DND-41 (cell line): Measurements from ENCODE around the gene TBC1D5.

Experiments
- ATAC-seq: fragments of 200-7000 bp; cut with Tn5 transposase; 3 replicates; pipeline ENCODE4 v1.9.1; 2021; ENCODE audit warnings: low read depth; ENCODE audit not compliant: insufficient read depth
- DNase-seq: peaks from one replicate; pipeline ENCODE4 v3.0.0-alpha.2; 2020
- H2AFZ ChIP-seq: 2 replicates; pipeline ENCODE4 v1.6.0; 2012; ENCODE audit warnings: low read depth, low read length
- H3K27ac ChIP-seq: 2 replicates; pipeline ENCODE4 v1.5.1; 2012; ENCODE audit warnings: low read length, inconsistent platforms
- H3K27me3 ChIP-seq: fragments of 200-600 bp; sonication (generic); 2 replicates; pipeline ENCODE4 v1.6.0; 2012; ENCODE audit warnings: low read length, mild to moderate bottlenecking, inconsistent platforms; ENCODE audit not compliant: insufficient read depth, poor library complexity
- H3K36me3 ChIP-seq: 2 replicates; pipeline ENCODE4 v1.5.1; 2012; ENCODE audit warnings: low read length, inconsistent platforms; ENCODE audit not compliant: insufficient read depth
- H3K4me1 ChIP-seq: 2 replicates; pipeline ENCODE4 v1.5.1; 2012; ENCODE audit warnings: mild to moderate bottlenecking, low read length; ENCODE audit not compliant: insufficient read depth
- H3K4me2 ChIP-seq: 2 replicates; pipeline ENCODE4 v1.6.0; 2012; ENCODE audit warnings: mild to moderate bottlenecking, moderate library complexity, low read length, inconsistent platforms; ENCODE audit not compliant: insufficient read depth
- H3K4me3 ChIP-seq, 2 experiments: fragments of 200-600 bp in 1 of 2; shearing (Covaris generic) in 1 of 2; 2 replicates each; pipeline ENCODE4 v1.5.1; 2012 to 2016; ENCODE audit warnings: inconsistent platforms in 2 of 2, low read length in 2 of 2, mild to moderate bottlenecking in 2 of 2, low read depth in 1 of 2, moderate library complexity in 1 of 2
- H3K79me2 ChIP-seq: 2 replicates; pipeline ENCODE4 v1.6.0; 2012; ENCODE audit warnings: low read length, inconsistent platforms; ENCODE audit not compliant: insufficient read depth
- H3K9ac ChIP-seq: 2 replicates; pipeline ENCODE4 v1.6.0; 2012; ENCODE audit warnings: low read depth, mild to moderate bottlenecking, inconsistent platforms, low read length, moderate library complexity
- H3K9me3 ChIP-seq: 2 replicates; pipeline ENCODE4 v1.5.1; 2012; ENCODE audit warnings: low read length, moderate library complexity, mild to moderate bottlenecking, inconsistent platforms; ENCODE audit not compliant: insufficient read depth, severe bottlenecking
- H4K20me1 ChIP-seq: 2 replicates; pipeline ENCODE4 v1.6.0; 2012; ENCODE audit warnings: low read length; ENCODE audit not compliant: insufficient read depth
- EZH2 ChIP-seq: IDR thresholded peaks from 3 replicates; pipeline ENCODE4 v1.6.1; 2012; ENCODE audit warnings: borderline replicate concordance, low read depth, mild to moderate bottlenecking, moderate library complexity, low read length, inconsistent platforms; ENCODE audit not compliant: severe bottlenecking
- TF ChIP-seq, protein P1 (sequence below): IDR thresholded peaks from 2 replicates; pipeline ENCODE4 v1.5.1; 2012; ENCODE audit warnings: borderline replicate concordance, low read length, moderate library complexity, mild to moderate bottlenecking; ENCODE audit not compliant: poor library complexity, severe bottlenecking; ENCODE audit errors: extremely low read depth

The TBC1D5 gene

DNA sequence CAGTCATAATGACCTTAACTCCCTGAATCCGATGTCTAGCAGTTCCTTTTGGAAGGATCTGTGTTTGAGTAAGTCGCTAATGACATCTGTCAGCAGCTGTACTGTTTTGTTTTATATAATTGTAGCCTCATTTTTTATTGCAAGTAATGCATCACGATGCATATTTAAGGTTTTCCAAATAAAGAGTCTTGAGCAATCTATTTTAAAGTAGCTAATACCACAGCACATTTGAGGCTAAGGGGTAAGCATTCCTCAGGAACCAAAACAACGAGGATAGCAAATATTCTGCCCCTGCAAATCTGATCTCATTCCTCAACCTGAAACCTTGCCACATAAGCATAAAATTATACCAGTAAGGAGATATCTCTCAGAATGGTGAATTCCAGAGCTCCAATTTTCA lies 98.7 kb downstream of the TBC1D5 start:
- no peak for TF ChIP-seq EZH2
- TF ChIP-seq, protein P1, sequence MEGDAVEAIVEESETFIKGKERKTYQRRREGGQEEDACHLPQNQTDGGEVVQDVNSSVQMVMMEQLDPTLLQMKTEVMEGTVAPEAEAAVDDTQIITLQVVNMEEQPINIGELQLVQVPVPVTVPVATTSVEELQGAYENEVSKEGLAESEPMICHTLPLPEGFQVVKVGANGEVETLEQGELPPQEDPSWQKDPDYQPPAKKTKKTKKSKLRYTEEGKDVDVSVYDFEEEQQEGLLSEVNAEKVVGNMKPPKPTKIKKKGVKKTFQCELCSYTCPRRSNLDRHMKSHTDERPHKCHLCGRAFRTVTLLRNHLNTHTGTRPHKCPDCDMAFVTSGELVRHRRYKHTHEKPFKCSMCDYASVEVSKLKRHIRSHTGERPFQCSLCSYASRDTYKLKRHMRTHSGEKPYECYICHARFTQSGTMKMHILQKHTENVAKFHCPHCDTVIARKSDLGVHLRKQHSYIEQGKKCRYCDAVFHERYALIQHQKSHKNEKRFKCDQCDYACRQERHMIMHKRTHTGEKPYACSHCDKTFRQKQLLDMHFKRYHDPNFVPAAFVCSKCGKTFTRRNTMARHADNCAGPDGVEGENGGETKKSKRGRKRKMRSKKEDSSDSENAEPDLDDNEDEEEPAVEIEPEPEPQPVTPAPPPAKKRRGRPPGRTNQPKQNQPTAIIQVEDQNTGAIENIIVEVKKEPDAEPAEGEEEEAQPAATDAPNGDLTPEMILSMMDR: no peak
- no peak overlapping the region for H2AFZ ChIP-seq
- no peak overlapping the region for H3K4me2 ChIP-seq
- H3K36me3 ChIP-seq: no peaks in the 10 kb centered on the region
- H3K9me3 ChIP-seq: no peaks in the 10 kb centered on the region
- no peak for DNase-seq
- no peaks in the 10 kb centered on the region for H3K4me1 ChIP-seq
- H3K4me3 ChIP-seq: no peak overlapping the region
- H3K9ac ChIP-seq: no peak overlapping the region
- H4K20me1 ChIP-seq: no peaks in the 10 kb centered on the region; the same call in 1 of the 2 replicates
- no peak overlapping the region for H3K27ac ChIP-seq
- ATAC-seq: no peak
- peaks cover 74% of the 10 kb centered on the region for H3K79me2 ChIP-seq
- no peaks in the 10 kb centered on the region for H3K27me3 ChIP-seq

DNA sequence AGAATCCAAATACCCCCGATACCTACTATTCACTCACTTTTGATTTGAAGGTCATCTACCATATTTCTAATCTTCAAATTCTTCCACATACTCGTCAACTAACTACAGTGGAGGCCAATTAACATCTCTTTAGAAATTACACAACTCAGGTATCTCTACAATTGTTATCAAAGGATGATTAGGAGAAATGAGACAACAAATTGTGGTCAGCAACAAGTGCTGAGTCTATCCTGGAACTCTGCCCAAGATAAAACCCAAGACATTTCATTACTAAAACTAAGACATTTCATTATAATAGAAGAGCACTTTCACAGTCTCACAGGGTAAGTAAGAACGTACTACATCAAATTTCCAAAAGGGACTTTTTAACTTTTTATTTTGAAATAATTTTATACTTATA lies 100.0 kb downstream of the TBC1D5 start:
- DNase-seq (no peak), ATAC-seq (no peak)
- Histone ChIP-seq H3K36me3 (no peaks in the 10 kb centered on the region), H4K20me1 (no peaks in the 10 kb centered on the region; the same call in 1 of the 2 replicates), H3K4me1 (no peaks in the 10 kb centered on the region), H3K9ac (no peak overlapping the region), H3K27ac (no peak overlapping the region), H3K79me2 (peaks cover 75% of the 10 kb centered on the region), H3K27me3 (no peaks in the 10 kb centered on the region), H3K4me2 (no peak overlapping the region), H2AFZ (no peak overlapping the region), H3K9me3 (no peaks in the 10 kb centered on the region), H3K4me3 (no peak overlapping the region)
- TF ChIP-seq, protein P1: no peak
- TF ChIP-seq EZH2: no peak

DNA sequence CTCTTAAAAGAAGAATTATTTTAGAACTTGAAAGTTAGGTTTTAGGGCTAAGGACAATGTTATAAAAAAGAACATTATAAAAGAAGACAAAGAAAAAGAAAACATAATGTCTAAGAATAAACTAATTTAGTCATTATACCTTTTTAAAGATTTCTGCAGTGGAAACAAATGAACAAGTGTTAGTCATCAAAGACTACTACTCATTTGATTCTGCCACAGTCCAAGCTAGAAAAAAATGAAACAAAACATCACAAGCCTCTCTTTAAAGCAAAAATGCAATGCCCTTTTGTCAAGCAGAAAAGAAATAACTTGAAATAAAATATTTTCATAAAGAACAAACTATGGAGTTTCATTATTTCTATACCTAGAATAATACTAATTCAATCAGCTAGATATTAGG lies 102.0 kb downstream of the TBC1D5 start:
- Histone ChIP-seq H2AFZ (no peak overlapping the region), H3K4me1 (no peaks in the 10 kb centered on the region), H3K27ac (no peak overlapping the region), H3K36me3 (no peaks in the 10 kb centered on the region), H3K4me2 (no peak overlapping the region), H3K9ac (no peak overlapping the region), H3K9me3 (no peaks in the 10 kb centered on the region), H3K27me3 (no peaks in the 10 kb centered on the region), H3K79me2 (peaks cover 66% of the 10 kb centered on the region), H4K20me1 (no peaks in the 10 kb centered on the region), H3K4me3 (no peak overlapping the region)
- TF ChIP-seq, protein P1: no peak
- no peak for TF ChIP-seq EZH2
- ATAC-seq (no peak), DNase-seq (no peak)

DNA sequence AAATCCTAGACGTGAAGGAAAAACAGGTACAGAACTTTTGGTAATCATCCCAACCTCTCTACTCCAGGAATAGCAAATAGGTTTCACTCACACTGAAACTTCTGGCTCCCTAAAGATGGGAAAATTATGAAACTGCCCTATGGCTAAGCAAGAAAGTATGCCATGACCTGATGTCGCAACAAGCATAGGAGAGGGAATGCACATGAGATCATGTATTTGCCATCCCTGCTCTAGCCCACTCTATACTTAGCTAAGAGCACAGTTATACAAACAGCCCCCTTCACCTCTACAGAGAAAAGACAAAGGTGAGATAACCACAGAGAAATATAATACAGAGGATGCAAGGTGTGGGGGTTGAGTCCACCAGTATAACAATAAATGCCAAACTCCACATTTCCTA lies 102.7 kb downstream of the TBC1D5 start:
- H3K4me1 ChIP-seq: no peaks in the 10 kb centered on the region
- no peaks in the 10 kb centered on the region for H3K36me3 ChIP-seq
- no peak for ATAC-seq
- H3K27me3 ChIP-seq: no peaks in the 10 kb centered on the region
- no peaks in the 10 kb centered on the region for H4K20me1 ChIP-seq
- no peak overlapping the region for H3K9ac ChIP-seq
- H3K4me2 ChIP-seq: no peak overlapping the region
- no peak overlapping the region for H3K27ac ChIP-seq
- no peak for TF ChIP-seq EZH2
- TF ChIP-seq, protein P1: no peak
- no peak overlapping the region for H2AFZ ChIP-seq
- H3K79me2 ChIP-seq: peaks cover 63% of the 10 kb centered on the region
- H3K9me3 ChIP-seq: no peaks in the 10 kb centered on the region
- no peak for DNase-seq
- no peak overlapping the region for H3K4me3 ChIP-seq
